Spleen (tissue), 7 donors: ENCODE data around the gene MOB3A.

Source experiments
- CTCF ChIP-seq, 11 experiments: fragments of 200-600 bp in 7 of 11; fragments of 450-650 bp in 4 of 11; sonication (generic) in 4 of 11; IDR thresholded peaks in 8 of 11; conservative IDR thresholded peaks in 3 of 11; 1 replicate in 7 of 11; 2 replicates in 4 of 11; pipeline versions ENCODE4 v1.4.0 to v1.8.0; 2016 to 2021; ENCODE audit warnings: antibody characterized with exemption in 11 of 11, inconsistent platforms in 4 of 11, mild to moderate bottlenecking in 1 of 11
- POLR2A ChIP-seq, 3 donors: fragments of 450-650 bp; IDR thresholded peaks; one replicate each; pipeline ENCODE4 v1.5.1; 2017; ENCODE audit warnings: antibody characterized with exemption in 3 of 3, mild to moderate bottlenecking in 1 of 3
- POLR2AphosphoS5 ChIP-seq, 3 donors: sonication (generic); formaldehyde crosslinking; IDR thresholded peaks; one replicate each; pipeline ENCODE4 v1.5.1; 2017; ENCODE audit warnings: antibody characterized with exemption in 3 of 3
- donor health status: DM: no; HTN: no; CAD: no; lungs with moderate emphysema.
- donor health status: DM: no; HTN: no; CAD: no.
- donor health status: DM: no; HTN: no; CAD: no.

- no peak for TF ChIP-seq CTCF (IDR thresholded peaks at IDR 0.05 in 8 of 11, conservative IDR thresholded peaks at IDR 0.05 in 3 of 11)
- TF ChIP-seq POLR2AphosphoS5 (IDR thresholded peaks at IDR 0.05), result peak in 2 of 3 donors; percentile 33 to 57
- TF ChIP-seq POLR2A (IDR thresholded peaks at IDR 0.05), result no peak
Measured at GRCh38 chr19:2099054-2099501, 3.0 kb upstream of the MOB3A start.
